Spinal cord (tissue), 10 donors: ENCODE measurements around the gene ZNF439. TPM values are rescaled to one million over a fixed set of nuclear protein-coding genes. Genes with fewer than 3 reads are reported as not detected.
A peak's percentile ranks its signal among the peaks of the same experiment; 100 is the strongest.
"Not testable (repeated sequence)": the region's sequence is repeated elsewhere in the genome, so short reads cannot be mapped to it uniquely, and the experiment has no call there.

Experiments
- DNase-seq, 6 donors: peaks; one replicate each; pipeline versions ENCODE4 v3.0.0 to v3.0.0-alpha.2; 2013 to 2015; ENCODE audit warnings: low spot score in 6 of 6, low read depth in 4 of 6
- H3K27ac ChIP-seq: one replicate; pipeline ENCODE4 v1.5.1; 2013; ENCODE audit warnings: low read depth, low read length, control low read depth
- H3K27me3 ChIP-seq: one replicate; pipeline ENCODE4 v1.6.1; 2013; ENCODE audit warnings: low read length; ENCODE audit not compliant: control insufficient read depth, insufficient read depth
- H3K36me3 ChIP-seq: one replicate; pipeline ENCODE4 v1.6.1; 2013; ENCODE audit warnings: low read length; ENCODE audit not compliant: control insufficient read depth, insufficient read depth
- H3K4me1 ChIP-seq: one replicate; pipeline ENCODE4 v1.6.1; 2013; ENCODE audit warnings: low read length; ENCODE audit not compliant: control insufficient read depth, insufficient read depth
- H3K4me3 ChIP-seq: one replicate; pipeline ENCODE4 v1.5.1; 2013; ENCODE audit warnings: low read depth, low read length, control low read depth
- H3K9me3 ChIP-seq: one replicate; pipeline ENCODE4 v1.6.1; 2013; ENCODE audit warnings: low read length; ENCODE audit not compliant: control insufficient read depth, insufficient read depth
- WGBS: methylation state at CpG from one replicate; pipeline ENCODE4 v1.1.5; 2013; ENCODE audit warnings: missing lambda C conversion rate; ENCODE audit not compliant: insufficient coverage; 5-methylcytosine and 5-hydroxymethylcytosine counted together
- polyA plus RNA-seq, 2 donors: library from polyadenylated mRNA; unstranded; fragments of 120-200 nt; gene quantifications; one replicate each; pipeline ENCODE4 v1.2.1, GENCODE V29; 2013; ENCODE audit not compliant: insufficient read length in 2 of 2
- total RNA-seq, 2 donors: library from RNA; depleted of rRNA in 1 of 2; stranded (reverse); fragments of 120-200 nt in 1 of 2; fragments of >200 nt in 1 of 2; gene quantifications; one replicate each; pipeline versions ENCODE4 v1.2.3 to v1.2.4, GENCODE V29; 2013 to 2014
- donor health status: healthy.

ZNF439 gene
- total and polyA plus RNA-seq, 4 donors: 21.7 to 30.2 (median 22.5) TPM

DNA sequence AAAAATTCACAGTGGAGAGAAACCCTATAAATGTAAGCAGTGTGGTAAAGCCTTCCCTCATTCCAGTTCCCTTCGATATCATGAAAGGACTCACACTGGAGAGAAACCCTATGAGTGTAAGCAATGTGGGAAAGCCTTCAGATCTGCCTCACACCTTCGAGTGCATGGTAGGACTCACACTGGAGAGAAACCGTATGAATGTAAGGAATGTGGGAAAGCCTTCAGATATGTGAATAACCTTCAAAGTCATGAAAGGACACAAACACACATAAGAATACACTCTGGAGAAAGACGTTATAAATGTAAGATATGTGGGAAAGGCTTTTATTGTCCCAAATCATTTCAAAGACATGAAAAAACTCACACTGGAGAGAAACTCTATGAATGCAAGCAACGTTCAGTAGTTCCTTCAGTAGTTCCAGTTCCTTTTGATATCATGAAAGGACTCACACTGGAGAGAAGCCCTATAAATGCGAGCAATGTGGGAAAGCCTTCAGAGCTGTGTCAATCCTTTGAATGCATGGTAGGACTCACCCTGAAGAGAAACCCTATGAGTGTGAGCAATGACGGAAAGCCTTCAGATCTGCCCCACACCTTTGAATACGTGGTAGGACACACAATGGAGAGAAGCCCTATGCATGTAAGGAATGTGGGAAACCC is 16.1 kb upstream of the ZNF439 start:
- no peaks in the 10 kb centered on the region for H3K4me1 ChIP-seq

DNA sequence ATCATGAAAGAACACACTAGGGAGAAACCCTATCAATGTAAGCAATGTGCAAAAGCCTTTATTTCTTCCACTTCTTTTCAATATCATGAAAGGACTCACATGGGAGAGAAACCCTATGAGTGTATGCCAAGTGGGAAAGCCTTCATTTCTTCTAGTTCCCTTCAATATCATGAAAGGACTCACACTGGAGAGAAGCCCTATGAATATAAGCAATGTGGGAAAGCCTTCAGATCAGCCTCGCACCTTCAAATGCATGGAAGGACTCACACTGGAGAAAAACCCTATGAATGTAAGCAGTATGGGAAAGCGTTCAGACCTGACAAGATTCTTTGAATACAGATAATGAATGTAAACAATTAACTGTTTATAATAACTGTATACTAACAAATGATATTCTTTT is 15.0 kb upstream of the ZNF439 start:
- WGBS: no CpG with 5 or more reads among the region's 2 CpGs
- H3K9me3 ChIP-seq: peaks cover 8% of the 10 kb centered on the region

More for the DNA sequence above, 16.1 kb upstream of the ZNF439 start:
- no peak for DNase-seq
- H3K27ac ChIP-seq: no peak overlapping the region
- H3K4me3 ChIP-seq: no peak overlapping the region
- H3K27me3 ChIP-seq: no peaks in the 10 kb centered on the region
- peaks cover 8% of the 10 kb centered on the region for H3K9me3 ChIP-seq
- 95% methylated on average over 3 of the region's 8 CpGs for WGBS
- H3K36me3 ChIP-seq: peaks cover 2% of the 10 kb centered on the region

DNA sequence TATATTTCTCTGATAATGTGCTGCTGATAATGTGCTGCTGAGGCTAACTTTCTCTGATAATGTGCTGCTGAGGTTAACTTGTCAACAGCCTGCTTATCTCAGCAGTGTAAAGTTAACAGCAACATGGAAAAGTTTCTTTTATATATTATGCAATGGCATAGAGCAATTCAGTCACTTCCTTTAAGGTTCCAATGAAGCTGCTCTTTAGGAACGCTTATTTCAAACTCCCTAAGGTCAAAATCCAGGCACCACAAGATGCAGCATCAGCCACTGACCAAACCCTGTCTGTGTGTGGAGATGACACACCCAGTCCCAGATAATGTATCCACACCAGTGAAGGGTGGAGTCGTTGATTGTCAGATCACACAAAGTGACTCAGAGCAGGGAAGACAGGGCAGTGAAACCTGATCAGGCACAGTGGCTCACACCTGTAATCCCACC is 12.9 kb upstream of the ZNF439 start:
- 100% methylated on average over 1 of the region's 2 CpGs for WGBS

More for the DNA sequence above, 15.0 kb upstream of the ZNF439 start:
- Histone ChIP-seq H3K36me3 (peaks cover 2% of the 10 kb centered on the region), H3K4me1 (no peaks in the 10 kb centered on the region), H3K27ac (no peak overlapping the region), H3K27me3 (no peaks in the 10 kb centered on the region), H3K4me3 (no peak overlapping the region)
- no peak for DNase-seq

DNA sequence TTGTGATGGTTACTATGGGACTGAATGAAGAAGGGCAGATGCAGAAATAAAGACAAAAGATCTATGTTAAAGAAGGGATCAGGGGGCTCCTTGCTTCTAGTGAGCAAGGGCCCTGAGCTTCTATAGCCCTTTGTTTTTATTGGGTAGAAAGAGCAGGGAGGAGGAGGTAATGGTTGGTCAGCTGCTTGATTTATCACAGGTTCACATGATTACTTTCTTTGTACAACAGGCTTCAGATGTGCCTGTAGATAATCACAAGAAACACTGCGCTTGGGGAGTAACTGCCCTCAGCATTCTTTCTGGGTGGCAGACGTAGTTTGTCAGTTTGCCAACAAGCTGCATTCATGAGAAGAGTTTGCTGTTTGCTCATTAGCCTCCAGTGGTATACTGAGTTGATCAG is 4.8 kb upstream of the ZNF439 start:
- H3K4me3 ChIP-seq: no peak overlapping the region
- no peaks in the 10 kb centered on the region for H3K27me3 ChIP-seq
- DNase-seq: peak in 4 of 6 donors; percentile 17 to 77 (median 46)
- H3K27ac ChIP-seq: peak overlapping the region; percentile 45
- H3K4me1 ChIP-seq: peaks cover 10% of the 10 kb centered on the region
- H3K9me3 ChIP-seq: no peaks in the 10 kb centered on the region
- H3K36me3 ChIP-seq: no peaks in the 10 kb centered on the region
- WGBS: 29% methylated on average over 2 of the region's 2 CpGs

More for the DNA sequence above, 12.9 kb upstream of the ZNF439 start:
- not testable (repeated sequence) for H3K27me3 ChIP-seq, DNase-seq, H3K36me3 ChIP-seq, H3K9me3 ChIP-seq, H3K4me1 ChIP-seq, H3K27ac ChIP-seq, H3K4me3 ChIP-seq

DNA sequence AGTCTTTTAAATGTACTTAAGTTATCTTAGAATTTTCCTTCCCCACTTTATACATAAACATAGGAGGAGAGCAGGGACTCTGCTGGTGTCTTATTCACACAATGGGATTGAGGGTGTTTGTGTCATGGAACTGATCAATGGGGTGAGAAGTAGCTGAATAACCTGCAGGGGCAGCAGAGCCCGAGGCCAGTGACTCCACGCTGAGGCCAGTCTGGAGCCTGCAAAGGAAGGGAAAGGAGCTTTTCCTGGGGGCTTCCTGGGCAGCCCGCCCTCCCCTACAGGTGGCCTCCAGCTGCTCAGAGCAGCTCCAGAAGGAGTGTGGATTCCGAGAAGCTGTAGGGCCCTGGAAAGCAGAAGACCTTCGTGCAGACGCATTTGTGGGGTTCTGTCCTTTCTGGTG is 911 bp upstream of the ZNF439 start:
- H3K9me3 ChIP-seq, H3K36me3 ChIP-seq, H3K27me3 ChIP-seq, H3K4me3 ChIP-seq, DNase-seq, H3K27ac ChIP-seq: not testable (repeated sequence)
- 36% methylated on average over 5 of the region's 6 CpGs for WGBS
- H3K4me1 ChIP-seq: peaks cover 14% of the 10 kb centered on the region

DNA sequence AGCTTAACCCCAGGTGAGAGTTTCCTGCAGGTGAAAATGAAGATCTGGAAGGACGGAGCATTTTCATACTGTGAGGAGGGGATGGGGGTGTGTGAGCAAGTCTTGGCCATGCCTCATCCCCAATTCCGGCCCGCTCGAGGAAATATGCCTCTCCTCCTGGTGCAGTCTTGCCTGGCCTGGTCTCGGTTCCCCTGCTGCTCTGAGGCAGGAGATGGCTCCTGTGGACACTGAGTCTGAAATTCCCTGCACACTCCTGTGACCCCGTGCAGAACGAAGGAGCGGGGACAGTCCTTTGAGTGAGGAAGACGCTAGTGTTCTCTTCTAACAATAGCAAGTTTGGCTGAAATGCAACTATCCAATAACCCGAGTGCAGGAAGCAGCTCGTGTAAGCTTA is 329 bp upstream of the ZNF439 start:
- H3K4me3 ChIP-seq: peak overlapping the region; percentile 85
- WGBS: 24% methylated on average over 10 of the region's 11 CpGs
- H3K27ac ChIP-seq: peak overlapping the region; percentile 86

DNA sequence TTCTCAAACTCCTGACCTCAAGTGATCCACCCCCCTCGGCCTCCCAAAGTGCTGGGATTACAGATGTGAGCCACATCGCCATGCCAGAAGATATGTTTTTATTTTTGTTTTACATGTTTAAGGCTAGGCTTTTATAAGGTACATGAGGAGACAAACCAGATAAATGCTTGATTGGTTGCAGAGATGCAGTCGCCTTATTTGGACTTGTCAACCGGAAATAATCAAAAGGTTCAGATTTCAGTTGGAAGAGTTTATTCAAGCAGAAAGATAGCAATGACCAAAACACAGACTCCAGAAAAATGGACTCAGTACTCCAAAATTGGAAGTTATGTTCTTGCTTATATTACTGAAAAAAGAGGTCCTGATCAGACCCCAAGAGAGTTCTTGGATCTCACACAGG is 1.8 kb downstream of the ZNF439 start:
- not testable (repeated sequence) for DNase-seq, H3K27me3 ChIP-seq, H3K9me3 ChIP-seq, H3K36me3 ChIP-seq, H3K4me3 ChIP-seq, H3K27ac ChIP-seq
- 100% methylated on average over 2 of the region's 4 CpGs for WGBS
- H3K4me1 ChIP-seq: peaks cover 14% of the 10 kb centered on the region

More for the DNA sequence above, 329 bp upstream of the ZNF439 start:
- Histone ChIP-seq H3K4me1 (peaks cover 14% of the 10 kb centered on the region), H3K9me3 (peaks cover 1% of the 10 kb centered on the region), H3K36me3 (peaks cover 2% of the 10 kb centered on the region), H3K27me3 (no peaks in the 10 kb centered on the region)
- DNase-seq: no peak

DNA sequence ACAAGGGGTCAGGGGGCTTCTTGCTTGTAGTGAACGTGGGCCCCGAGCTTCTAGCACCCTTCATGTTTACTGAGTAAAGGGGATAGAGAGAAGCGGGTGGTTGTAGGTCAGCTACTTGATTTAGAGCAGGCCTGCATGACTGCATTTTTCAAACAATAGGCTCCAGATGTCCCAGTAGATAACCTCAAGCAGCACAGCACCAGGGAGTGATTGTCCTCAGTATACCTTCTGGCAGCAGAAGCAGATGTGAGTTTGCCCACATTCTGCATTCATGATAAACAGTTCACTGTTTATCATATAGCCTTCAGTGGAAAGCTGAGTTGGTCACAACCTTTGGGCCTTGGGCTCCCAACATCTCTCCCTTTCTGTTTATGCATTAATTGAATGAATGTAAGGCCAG is 4.8 kb downstream of the ZNF439 start:
- Histone ChIP-seq H3K9me3 (peaks cover 1% of the 10 kb centered on the region), H3K27me3 (no peaks in the 10 kb centered on the region), H3K27ac (no peak overlapping the region), H3K36me3 (peaks cover 2% of the 10 kb centered on the region), H3K4me1 (peaks cover 8% of the 10 kb centered on the region), H3K4me3 (no peak overlapping the region)
- 100% methylated on average over 2 of the region's 3 CpGs for WGBS
- no peak for DNase-seq

DNA sequence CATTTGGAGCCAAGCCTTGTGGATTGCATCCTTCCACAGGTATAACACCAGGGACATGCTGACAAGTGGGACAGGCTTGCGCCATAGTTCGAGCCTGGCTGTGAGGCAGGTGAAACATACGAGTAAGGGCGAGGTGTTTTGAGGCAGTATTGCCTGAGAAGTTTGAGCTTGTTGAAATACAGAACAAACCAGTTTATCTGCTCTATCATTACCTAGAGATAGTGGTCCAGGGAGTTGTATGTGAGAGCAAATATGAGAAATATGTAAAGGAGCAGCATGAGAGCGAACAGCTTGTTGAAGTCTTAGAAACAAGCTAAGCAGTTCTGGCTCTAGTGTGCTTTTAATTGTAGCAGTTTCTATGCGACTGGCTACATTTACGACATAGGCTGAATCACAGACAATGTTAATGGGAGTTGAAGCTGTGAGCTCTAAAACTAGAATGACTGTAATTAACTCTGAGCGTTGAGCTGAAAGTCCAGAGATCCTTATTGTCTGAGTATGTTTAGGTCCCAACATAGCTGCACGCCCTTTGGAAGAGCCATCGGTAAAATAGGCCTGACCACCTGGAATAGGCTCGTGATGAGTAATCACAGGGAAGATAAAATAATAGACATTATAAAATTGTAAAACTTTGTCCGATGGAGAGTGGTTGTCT is 8.2 kb downstream of the ZNF439 start:
- Histone ChIP-seq H3K27me3 (no peaks in the 10 kb centered on the region), H3K27ac (no peak overlapping the region), H3K9me3 (peaks cover 17% of the 10 kb centered on the region), H3K4me3 (no peak overlapping the region), H3K4me1 (no peaks in the 10 kb centered on the region), H3K36me3 (no peaks in the 10 kb centered on the region)
- 61% methylated on average over 4 of the region's 12 CpGs for WGBS
- DNase-seq: no peak

DNA sequence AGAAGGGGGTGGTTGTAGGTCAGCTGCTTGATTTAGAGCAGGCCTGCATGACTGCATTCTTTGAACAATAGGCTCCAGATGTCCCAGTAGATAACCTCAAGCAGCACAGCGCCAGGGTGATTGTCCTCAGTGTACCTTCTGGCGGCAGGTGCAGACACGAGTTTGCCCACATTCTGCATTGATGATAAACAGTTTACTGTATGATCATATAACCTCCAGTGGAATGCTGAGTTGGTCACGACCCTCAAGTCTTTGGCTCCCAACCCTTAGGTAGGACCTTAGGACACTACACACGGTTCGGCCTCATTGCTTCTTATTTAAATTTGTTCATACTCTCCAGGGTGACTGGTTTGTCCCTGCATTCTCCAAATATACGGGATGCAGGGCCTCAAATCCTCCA is 12.2 kb downstream of the ZNF439 start:
- no peaks in the 10 kb centered on the region for H3K4me1 ChIP-seq
- no peaks in the 10 kb centered on the region for H3K36me3 ChIP-seq
- H3K27me3 ChIP-seq: no peaks in the 10 kb centered on the region
- H3K9me3 ChIP-seq: peaks cover 17% of the 10 kb centered on the region
- DNase-seq: no peak
- WGBS: 94% methylated on average over 5 of the region's 7 CpGs
- no peak overlapping the region for H3K27ac ChIP-seq
- H3K4me3 ChIP-seq: no peak overlapping the region
